Astrocyte of the spinal cord (primary cell): ENCODE measurements around the gene TMEM14C.
"Not testable (repeated sequence)": the region's sequence is repeated elsewhere in the genome, so short reads cannot be mapped to it uniquely, and the experiment has no call there.

ENCODE experiments used
- DNase-seq: peaks from one replicate; pipeline ENCODE4 v3.0.0; 2011; ENCODE audit warnings: low read depth, low spot score
- H3K4me3 ChIP-seq: 2 replicates; pipeline ENCODE4 v1.5.1; 2011; ENCODE audit warnings: low read depth, mild to moderate bottlenecking, low read length, moderate library complexity
- in situ Hi-C: cut with HindIII; loops from 2 replicates; pipeline ENCODE4 v1.10.0; 2017; ENCODE audit warnings: low sequenced_read_pairs
- TF ChIP-seq, protein P1 (sequence below): IDR thresholded peaks from 2 replicates; pipeline ENCODE4 v1.5.1; 2012; ENCODE audit warnings: low read depth, mild to moderate bottlenecking, low read length, inconsistent platforms

TMEM14C gene

DNA sequence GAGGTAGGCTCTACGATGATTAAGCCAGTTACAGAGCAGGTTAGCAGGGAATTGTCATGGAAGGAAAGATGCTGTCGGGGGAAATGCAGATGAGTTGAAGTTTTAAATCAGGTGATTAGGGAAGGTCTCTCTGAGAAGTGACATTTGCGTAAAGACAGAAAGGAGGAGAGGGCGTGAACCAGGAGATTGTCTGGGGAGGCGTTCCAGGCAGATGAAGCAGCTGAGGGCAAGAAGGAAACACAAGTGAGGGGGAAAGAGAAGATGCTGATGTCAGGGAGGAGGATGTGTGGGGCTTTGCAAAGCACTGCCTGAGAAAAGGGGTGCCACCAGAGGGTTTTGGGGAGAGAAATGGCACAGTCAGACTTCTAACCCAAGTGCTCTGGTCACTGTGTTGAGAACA is 22.2 kb downstream of the TMEM14C start:
- no peak overlapping the region for H3K4me3 ChIP-seq
- TF ChIP-seq, protein P1, sequence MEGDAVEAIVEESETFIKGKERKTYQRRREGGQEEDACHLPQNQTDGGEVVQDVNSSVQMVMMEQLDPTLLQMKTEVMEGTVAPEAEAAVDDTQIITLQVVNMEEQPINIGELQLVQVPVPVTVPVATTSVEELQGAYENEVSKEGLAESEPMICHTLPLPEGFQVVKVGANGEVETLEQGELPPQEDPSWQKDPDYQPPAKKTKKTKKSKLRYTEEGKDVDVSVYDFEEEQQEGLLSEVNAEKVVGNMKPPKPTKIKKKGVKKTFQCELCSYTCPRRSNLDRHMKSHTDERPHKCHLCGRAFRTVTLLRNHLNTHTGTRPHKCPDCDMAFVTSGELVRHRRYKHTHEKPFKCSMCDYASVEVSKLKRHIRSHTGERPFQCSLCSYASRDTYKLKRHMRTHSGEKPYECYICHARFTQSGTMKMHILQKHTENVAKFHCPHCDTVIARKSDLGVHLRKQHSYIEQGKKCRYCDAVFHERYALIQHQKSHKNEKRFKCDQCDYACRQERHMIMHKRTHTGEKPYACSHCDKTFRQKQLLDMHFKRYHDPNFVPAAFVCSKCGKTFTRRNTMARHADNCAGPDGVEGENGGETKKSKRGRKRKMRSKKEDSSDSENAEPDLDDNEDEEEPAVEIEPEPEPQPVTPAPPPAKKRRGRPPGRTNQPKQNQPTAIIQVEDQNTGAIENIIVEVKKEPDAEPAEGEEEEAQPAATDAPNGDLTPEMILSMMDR, result no peak
- in situ Hi-C loops, result no loop called here
- no peak for DNase-seq

- DNase-seq, result no peak
- peak overlapping the region; percentile 93 for H3K4me3 ChIP-seq
- in situ Hi-C loops, result no loop called here
- TF ChIP-seq, protein P1, result no peak
These were observed 24.0 kb downstream of the TMEM14C start for GRCh38 chr6:10746915-10747250.

- peak; percentile 96 for DNase-seq
- in situ Hi-C loops, result no loop called here
- TF ChIP-seq, protein P1, result no peak
- H3K4me3 ChIP-seq, result peak within 1 kb of the TSS; percentile 93
These were observed 24.5 kb downstream of the TMEM14C start, which contains the start of gene TMEM14B for GRCh38 chr6:10747251-10747972. Gene TMEM14B, plus strand, starts transcription at chr6:10747805. Its CDS starts 1,441 bp downstream, at chr6:10749246.

DNA sequence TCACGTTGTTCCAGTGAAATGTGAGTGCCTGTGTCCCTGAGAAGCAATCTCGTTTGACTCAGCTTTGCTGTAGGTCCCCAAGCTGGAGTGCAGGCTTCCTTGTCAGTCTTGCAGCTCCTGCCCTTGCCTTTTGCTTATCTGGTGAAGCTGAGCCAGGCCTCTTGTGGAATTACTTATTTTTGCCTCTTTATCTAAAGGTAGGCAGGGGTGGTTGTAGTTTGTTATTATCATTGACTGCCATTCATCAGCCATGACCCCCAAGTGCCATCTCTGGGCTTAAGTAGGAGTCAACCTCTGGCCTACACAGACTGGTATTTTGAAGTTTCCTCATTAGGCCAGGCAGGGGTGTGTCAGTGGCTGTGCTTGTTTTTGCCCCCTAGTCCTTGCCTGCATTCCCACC is 26.9 kb downstream of the TMEM14C start:
- TF ChIP-seq, protein P1, result no peak
- in situ Hi-C loops, result no loop called here
- no peak overlapping the region for H3K4me3 ChIP-seq
- no peak for DNase-seq

- in situ Hi-C loops, H3K4me3 ChIP-seq: not testable (repeated sequence)
These were observed 27.7 kb downstream of the TMEM14C start for GRCh38 chr6:10750568-10750967.

DNA sequence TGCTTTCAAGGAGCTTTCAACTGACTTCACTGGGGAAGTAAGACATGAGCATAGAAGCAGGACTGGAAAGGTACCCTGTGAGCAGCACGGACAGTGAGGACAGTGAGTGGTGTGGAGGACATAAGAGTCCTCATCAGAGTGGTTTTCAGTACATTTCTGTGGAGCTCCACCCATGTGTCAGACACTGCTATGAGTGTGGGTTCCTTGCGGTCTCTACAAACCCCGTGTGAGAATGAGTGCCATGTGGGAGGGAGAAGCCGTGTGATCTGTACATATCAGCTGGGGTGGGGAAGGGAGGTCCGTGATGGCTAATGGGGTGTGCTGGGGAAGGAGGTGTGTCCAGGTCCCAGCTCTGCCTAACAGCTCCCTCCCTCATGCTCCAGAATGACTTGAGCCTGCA is 28.9 kb downstream of the TMEM14C start:
- in situ Hi-C loops, H3K4me3 ChIP-seq, DNase-seq: not testable (repeated sequence)

More at GRCh38 chr6:10750568-10750967, 27.7 kb downstream of the TMEM14C start:
- not testable (repeated sequence) for DNase-seq

DNA sequence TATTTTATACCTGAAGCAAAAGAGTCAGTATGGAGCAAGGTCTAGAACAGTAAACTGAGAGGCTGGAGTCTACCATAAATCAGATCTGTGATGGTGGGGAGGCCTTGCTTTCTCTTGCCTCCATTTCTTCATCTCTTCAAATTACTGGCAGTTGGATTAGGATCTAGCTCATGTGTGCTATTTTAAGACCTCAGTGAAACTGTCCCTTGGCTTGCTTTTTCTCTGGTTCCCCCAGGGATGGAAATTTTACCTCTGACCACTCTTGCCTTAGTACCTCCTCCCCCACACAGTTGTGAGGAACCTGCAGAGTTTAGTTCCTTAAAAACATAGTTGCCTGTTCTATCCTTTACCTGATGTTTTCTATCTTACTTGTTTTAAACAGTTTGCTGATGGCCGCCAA is 33.2 kb downstream of the TMEM14C start:
- DNase-seq, result no peak
- TF ChIP-seq, protein P1, result no peak
- in situ Hi-C loops, result no loop called here
- no peak overlapping the region for H3K4me3 ChIP-seq

DNA sequence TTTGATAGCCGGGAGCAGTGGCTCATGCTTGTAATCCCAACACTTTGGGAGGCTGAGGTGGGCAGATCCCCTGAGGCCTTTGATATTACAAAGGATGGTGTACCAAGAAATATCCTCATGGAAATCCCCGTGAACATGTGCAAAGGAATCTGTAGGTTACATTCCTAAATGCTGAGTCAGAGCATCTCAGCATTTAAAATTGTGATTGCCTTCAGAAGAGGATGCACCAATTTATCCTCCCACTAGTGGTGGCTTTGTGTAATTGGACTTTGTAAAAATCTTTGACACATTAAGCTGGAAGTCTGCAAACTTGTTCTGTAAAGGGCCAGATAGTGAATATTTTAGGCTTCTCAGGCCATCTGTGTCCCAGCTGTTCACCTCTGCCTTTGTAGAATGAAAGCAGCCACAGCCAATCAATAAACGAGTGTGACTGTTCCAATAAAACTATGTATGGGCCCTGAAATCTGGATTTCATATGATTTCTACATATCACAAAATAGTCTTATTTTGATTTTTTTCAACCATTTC is 36.5 kb downstream of the TMEM14C start:
- peak; percentile 85 for DNase-seq
- no peak overlapping the region for H3K4me3 ChIP-seq
- in situ Hi-C loops, result no loop called here
- TF ChIP-seq, protein P1, result peak; percentile 54
